ENCODE data around the gene KCNMB1.

Gene KCNMB1, protein sequence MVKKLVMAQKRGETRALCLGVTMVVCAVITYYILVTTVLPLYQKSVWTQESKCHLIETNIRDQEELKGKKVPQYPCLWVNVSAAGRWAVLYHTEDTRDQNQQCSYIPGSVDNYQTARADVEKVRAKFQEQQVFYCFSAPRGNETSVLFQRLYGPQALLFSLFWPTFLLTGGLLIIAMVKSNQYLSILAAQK

DNA sequence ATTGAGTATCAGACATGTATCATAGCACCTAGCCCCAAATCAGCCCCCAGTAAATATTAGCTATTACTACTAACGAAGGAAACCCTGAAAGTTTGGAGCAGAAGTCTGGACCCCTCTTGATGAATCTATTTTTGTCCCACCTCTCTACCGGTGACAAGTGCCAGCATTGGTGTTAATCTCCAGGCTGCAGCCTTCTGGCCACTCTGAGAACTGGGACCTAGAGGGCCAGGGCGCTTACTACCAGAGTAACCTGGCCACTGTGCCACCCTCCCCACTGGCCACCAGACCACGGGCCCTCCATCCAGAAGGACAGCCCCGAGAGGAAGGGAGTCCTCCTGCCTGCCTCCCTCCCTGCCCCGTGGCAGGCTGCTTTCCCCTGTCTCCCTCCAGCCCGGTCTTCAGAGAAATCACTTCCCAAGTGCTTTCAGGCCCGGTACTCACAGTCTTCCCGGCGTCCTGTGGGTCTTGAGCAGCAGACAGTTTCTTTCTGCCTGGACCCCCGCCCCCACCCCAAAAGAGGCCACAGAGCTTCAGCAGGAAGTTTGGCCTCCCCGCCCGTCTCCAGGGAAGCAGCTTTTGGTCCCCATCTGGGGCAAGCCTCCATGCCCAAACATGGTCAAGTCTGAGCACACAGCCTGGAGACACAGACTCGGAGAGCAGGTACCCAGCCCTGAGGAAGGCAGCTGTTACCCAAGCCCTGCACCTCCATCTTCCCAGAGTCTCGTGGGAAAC, at the start of gene KCNMB1:
TSS of gene KCNMB1 (minus strand) at position 550 of the 732 bp plus-strand sequence. CDS start 3,920 bp downstream, outside the sequence.
- DNase-seq = no peak

DNA sequence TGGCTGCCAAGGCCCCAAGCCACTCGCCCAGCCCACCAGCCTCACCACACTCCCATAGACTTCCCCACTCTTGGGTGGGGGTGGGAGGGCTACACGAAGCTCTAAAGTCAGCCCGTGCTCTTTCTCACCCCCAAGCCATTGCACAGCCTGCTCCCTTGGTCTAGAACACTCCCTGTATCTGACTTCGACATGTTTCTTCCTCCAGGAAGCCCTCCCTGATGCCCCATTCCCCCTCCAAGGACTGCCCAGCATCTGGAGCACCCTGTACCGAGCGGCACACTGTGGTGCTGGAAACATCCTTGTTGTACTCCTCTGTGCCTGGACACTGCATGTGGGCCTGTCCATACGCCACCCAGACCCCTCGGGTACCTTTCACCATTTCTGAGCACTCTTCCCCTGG, 49.4 kb upstream of the KCNMB1 start:
- no peak for DNase-seq

GRCh38 chr5:170437621-170438375, 48.6 kb upstream of the KCNMB1 start:
- no peak for DNase-seq

GRCh38 chr5:170436335-170436734, 47.2 kb upstream of the KCNMB1 start:
- no peak for DNase-seq

DNA sequence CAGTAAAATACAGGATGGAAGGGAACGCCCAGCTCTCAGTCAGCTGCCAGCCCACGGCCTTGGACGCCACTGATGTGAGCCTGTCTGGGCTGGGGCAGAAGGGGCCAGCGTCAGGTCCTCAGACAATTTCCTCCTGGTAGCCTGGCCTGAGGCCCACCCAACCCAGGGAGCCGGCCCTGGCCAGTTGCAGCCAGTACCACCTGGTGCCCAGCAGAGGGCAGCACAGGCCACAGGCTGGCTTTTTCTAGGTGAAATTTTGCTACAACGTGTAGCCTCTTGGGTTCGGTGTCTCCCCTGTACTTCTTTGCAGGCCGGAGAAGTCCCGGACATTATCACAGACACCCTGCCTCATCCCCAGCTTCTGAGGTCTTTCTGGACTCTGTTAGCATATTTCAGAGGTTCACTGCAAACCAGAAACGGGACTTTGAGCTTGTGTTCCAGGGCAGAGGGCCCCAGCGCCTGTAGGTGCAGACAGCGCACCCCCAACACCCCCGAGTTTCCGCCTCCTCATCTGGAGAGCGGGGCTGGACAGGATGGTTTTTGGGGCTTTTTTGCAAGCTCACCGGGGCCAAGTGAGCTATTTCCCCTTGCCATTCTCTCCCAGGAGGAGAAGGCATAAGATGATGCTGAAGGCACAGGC, 45.9 kb upstream of the KCNMB1 start:
- DNase-seq = peak; percentile 47

- DNase-seq = no peak
Observed at GRCh38 chr5:170432669-170433068, 43.5 kb upstream of the KCNMB1 start.

- no peak for DNase-seq
Observed at GRCh38 chr5:170431571-170431970, 42.4 kb upstream of the KCNMB1 start.

- DNase-seq = no peak
Observed at GRCh38 chr5:170430866-170431437, 41.8 kb upstream of the KCNMB1 start.

DNA sequence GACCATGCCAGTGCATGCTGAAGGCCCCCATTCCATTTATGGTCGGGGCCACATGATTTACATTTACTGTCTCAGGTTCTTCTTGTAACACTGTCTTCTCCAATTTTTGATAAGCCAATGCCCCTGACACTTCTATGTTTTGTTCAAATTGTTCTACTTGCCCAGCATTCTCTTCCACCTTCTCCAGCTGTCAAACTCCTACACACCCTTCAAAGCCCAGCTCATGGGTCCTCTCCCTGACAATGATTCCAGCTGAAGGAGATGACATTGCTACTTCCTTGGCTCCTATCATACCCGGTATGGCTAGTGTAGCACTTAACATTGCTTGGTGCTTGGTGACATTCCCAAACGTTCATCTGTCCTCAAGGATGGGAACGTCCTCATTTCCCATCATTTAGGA, 41.1 kb upstream of the KCNMB1 start:
- DNase-seq = no peak

- DNase-seq = no peak
Observed at GRCh38 chr5:170429014-170429413, 39.8 kb upstream of the KCNMB1 start.

- no peak for DNase-seq
Observed at GRCh38 chr5:170427672-170428236, 38.6 kb upstream of the KCNMB1 start.

DNA sequence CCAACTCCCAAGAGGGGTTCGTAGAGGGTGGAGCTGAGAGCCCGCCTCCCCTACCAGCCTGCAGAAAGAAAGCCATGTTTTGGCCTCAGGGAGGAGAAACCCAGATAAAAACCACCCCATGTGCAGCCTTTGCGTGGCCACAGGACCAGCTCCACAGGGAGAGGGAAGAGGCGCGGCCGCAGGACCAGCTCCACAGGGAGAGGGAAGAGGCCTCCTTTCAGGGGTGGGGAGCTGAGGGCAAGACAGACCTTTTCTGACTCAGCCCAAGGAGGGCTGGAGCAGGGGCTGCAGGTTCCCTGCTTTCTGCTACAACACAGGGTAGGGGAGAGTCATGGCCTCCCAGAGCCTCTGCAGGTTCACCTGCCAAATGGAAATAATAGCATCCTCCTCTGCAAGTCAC, 37.6 kb upstream of the KCNMB1 start:
- DNase-seq = no peak

- DNase-seq = no peak
Observed at GRCh38 chr5:170426149-170426767, 37.1 kb upstream of the KCNMB1 start.

DNA sequence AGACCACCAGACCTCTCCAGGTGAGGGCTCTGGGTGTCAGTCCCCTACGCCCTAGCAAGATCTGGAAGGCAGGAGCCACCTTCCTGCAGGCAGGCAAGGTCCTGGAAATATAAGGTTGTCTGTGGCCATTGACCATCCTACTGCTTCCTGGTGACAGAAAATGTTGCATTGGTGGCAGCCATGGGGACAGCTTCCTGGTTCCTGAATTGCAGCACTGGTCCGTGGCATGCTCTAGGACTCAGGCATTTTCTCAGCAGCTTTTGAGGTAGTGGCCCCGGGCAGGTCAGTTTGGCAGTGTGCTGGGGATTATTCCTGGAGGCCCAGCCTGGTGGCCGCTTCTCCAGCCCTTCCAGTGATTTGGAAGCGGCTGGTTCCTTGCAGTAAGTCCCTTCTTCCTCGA, 36.6 kb upstream of the KCNMB1 start:
- no peak for DNase-seq

GRCh38 chr5:170424629-170425028, 35.5 kb upstream of the KCNMB1 start:
- no peak for DNase-seq

- DNase-seq = no peak
Observed at GRCh38 chr5:170423692-170424091, 34.5 kb upstream of the KCNMB1 start.

DNA sequence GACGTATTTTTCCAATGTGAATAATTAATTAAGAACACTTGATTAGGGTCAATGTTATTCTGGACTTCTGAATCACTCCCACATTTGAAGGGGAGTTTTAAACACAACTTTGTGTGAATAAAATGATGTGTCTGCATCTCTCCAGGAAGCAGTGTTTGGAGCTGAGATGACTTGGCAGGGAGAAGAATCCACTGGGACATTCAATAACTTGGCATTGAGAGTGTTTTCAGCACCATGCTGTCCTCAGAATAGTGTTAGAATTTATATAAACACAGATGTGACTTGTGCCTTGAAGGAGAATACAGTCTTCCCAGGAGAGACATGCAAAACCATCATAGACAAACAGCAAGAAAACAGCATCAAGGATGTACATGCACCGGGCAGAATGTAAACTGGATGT, 32.7 kb upstream of the KCNMB1 start:
- no peak for DNase-seq

DNA sequence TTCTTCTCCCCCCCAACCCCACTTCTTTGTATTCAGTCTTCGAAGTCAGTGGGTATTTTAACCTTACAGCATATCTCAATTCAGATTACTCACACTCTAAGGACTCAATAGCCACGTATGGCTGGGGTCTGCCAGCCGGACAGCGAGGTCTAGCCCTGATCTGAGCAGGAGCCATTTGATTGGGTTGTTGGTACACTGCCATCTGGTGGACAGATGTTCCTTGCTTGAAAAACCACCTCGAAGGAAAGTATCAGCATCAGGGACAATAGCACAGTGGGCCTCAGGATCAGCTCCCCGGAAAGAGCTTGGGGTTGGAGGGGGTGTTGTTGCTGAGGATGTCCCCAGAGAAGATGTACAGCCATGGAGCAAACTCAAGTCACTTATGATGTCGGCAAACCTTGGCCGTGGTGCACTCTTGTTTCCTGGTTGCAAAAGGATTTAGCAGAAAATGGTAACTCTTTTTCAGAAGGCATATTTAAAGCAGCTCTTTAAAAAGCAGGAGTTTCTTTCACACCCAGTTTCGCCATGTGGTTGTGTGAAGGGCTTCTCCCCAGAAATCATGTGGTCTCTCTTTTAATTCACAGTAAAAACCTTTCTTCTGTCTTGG, 31.7 kb upstream of the KCNMB1 start:
- peak; percentile 50 for DNase-seq

DNA sequence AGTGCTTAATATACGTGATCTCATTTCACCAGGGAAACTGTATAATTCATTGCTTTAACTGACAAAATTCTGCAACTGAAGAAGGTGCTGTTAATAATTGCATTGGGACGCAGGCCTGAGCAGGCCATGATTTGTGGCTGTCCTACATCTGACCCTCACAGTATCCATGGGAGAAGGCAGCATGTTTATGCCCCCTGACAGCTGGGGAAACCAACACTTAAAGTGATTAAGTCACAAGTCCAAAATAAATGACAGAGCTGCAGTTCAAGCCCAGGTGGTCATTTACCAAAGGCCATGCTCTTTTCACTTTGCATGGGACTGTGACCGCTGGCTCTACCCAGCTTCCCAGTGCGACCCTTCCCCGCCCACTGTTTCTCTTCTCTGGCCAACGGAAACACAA, 30.5 kb upstream of the KCNMB1 start:
- DNase-seq = no peak

GRCh38 chr5:170418736-170419135, 29.6 kb upstream of the KCNMB1 start:
- DNase-seq = no peak

DNA sequence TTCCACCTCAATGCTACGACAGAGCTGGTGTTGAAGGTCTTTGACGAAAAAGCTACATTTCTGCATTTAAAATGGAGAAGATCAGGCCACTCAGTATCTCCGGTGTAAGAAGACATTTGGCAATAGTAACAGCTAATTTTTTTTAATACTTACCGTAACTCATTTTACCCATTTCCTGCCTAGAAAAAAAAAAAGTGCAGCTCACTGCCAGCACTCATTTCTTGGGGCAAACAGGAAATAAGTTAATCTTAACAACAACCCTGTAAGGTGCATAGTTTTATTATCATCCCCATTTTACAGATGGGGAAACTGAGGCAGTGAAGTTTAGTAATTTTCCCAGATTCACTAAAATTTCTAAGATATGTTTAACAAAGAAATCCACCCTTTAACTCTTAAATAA, 27.4 kb upstream of the KCNMB1 start:
- DNase-seq = peak; percentile 4

- DNase-seq = no peak
Observed at GRCh38 chr5:170414786-170415185, 25.6 kb upstream of the KCNMB1 start.
